Activated T-helper 17 cell treated with anti-CD3 and anti-CD28 coated beads, Interleukin-2, amount 50 U/mL, for 72 hours (primary cell): ENCODE results near the gene SUDS3. TPM values are rescaled to one million over a fixed set of nuclear protein-coding genes. Genes with fewer than 3 reads are reported as not detected.

Experiments
- ATAC-seq: fragments of 150-1000 bp; cut with Tn5 transposase; replicated peaks from 2 replicates; pipeline ENCODE4 v1.10.0; 2021; ENCODE audit warnings: mild to moderate bottlenecking, moderate library complexity
- H3K27ac Mint-ChIP-seq: one replicate; pipeline ENCODE4 v1.8.0; 2022; ENCODE audit warnings: mixed read lengths
- H3K27me3 Mint-ChIP-seq: one replicate; pipeline ENCODE4 v1.8.0; 2022; ENCODE audit warnings: mixed read lengths
- H3K36me3 Mint-ChIP-seq: one replicate; pipeline ENCODE4 v1.8.0; 2022; ENCODE audit warnings: low read depth, mild to moderate bottlenecking, mixed read lengths
- H3K4me1 Mint-ChIP-seq: one replicate; pipeline ENCODE4 v1.8.0; 2022; ENCODE audit warnings: mixed read lengths
- H3K4me3 Mint-ChIP-seq: one replicate; pipeline ENCODE4 v1.8.0; 2022; ENCODE audit warnings: mild to moderate bottlenecking, mixed read lengths
- H3K9me3 Mint-ChIP-seq: one replicate; pipeline ENCODE4 v1.8.0; 2022; ENCODE audit warnings: mixed read lengths
- total RNA-seq, 2 donors: library from RNA; stranded (reverse); gene quantifications; one replicate each; pipeline ENCODE4 v1.2.3, GENCODE V29; 2022

The SUDS3 gene
- total RNA-seq, 2 donors from 2014 or later, result 24.2 to 30.8 TPM

DNA sequence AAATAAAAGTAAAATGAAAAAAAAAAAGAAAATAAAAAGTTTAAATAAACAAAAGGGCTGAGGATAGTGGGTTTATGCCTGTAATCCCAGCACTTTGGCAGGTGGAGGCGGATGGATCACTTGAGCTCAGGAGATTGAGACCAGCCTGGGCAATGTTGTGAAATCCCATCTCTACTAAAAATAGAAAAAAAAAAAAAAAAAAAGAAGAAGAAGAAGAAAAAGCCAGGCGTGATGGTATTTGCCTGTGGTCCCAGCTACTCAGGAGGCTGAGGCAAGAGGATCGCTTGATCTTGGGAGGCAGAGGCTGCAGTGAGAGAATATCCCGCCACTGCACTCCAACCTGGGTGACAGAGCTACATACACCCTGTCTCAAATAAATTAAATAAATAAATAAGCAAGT is 7.5 kb upstream of the SUDS3 start:
- Mint-ChIP-seq H3K4me3 (no peak overlapping the region), H3K4me1 (peaks cover 9% of the 10 kb centered on the region), H3K36me3 (no peaks in the 10 kb centered on the region), H3K27ac (no peak overlapping the region), H3K27me3 (no peaks in the 10 kb centered on the region), H3K9me3 (no peaks in the 10 kb centered on the region)
- ATAC-seq, result no peak

DNA sequence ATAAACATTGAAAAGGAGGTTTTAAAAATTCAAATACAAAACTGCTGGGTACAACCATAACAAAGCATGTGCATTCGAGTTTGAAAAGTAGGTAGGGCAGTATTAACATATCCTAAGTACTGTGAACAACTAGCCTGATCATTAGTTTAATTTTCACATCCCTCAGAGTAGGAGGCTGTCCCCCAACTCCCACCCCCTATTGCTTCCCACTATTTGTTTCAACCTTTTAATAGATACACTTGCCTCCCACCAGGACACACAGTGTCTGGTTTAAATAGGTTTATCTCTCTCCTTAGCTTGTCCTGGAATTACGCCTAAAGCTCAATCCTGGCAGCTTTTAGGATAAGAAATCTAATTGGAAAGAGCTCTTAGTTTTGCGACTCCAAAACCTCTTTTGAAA is 5.8 kb upstream of the SUDS3 start:
- H3K9me3 Mint-ChIP-seq, result no peaks in the 10 kb centered on the region
- H3K27ac Mint-ChIP-seq, result peak overlapping the region; percentile 49
- ATAC-seq, result no peak
- peaks cover 10% of the 10 kb centered on the region for H3K4me1 Mint-ChIP-seq
- no peaks in the 10 kb centered on the region for H3K27me3 Mint-ChIP-seq
- H3K36me3 Mint-ChIP-seq, result no peaks in the 10 kb centered on the region
- peak overlapping the region; percentile 92 for H3K4me3 Mint-ChIP-seq

DNA sequence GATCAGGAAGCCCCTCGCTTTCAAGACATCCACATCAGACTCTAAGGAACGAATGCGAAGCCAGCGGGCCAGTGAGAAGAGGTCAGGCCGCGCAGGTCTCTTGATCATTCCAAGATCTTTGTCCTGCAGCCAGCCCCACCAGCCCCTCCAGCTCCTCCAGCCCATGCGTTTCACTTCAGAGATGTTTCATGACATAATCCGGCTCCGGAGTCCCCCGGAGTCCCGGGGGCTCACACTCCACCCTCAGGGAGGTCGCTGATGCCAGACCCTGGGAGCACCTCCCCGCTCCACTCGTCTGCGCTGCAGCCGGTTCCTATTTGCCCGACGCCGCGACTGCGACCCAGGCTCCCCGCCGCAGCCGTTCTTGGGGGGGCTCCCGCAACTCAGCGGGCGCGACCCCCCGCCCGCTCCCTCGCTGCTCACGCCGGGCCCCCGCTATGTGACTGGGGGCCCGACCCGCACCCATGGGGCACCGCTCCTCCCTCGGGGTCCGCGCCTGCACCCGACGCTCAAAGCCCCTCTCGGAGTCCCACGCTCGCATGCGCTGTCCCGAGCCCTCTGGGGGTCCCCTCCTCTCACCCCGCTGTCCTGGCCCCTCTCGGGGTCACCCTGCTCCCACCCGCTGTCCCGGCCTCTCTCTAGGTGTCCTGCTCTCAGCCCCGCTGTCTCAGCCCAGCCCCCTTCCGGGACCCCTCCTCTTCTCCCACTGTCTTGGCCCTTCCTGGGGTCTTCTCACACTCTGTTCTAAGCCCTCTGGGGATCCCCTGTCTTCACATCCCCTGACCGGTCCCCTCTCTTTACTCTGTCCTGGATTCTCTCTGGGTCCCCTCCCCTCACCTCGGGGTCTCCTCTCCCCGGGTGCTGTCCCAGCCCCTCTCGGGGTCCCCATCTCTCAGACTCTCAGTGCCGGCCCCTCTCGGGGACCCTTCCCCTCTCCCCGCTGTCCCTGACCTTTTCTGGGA is 4.8 kb upstream of the SUDS3 start:
- ATAC-seq, result no peak
- peaks cover 15% of the 10 kb centered on the region for H3K4me1 Mint-ChIP-seq
- peak overlapping the region; percentile 92 for H3K4me3 Mint-ChIP-seq
- H3K36me3 Mint-ChIP-seq, result no peaks in the 10 kb centered on the region
- no peaks in the 10 kb centered on the region for H3K27me3 Mint-ChIP-seq
- H3K27ac Mint-ChIP-seq, result peak overlapping the region; percentile 94
- no peaks in the 10 kb centered on the region for H3K9me3 Mint-ChIP-seq

DNA sequence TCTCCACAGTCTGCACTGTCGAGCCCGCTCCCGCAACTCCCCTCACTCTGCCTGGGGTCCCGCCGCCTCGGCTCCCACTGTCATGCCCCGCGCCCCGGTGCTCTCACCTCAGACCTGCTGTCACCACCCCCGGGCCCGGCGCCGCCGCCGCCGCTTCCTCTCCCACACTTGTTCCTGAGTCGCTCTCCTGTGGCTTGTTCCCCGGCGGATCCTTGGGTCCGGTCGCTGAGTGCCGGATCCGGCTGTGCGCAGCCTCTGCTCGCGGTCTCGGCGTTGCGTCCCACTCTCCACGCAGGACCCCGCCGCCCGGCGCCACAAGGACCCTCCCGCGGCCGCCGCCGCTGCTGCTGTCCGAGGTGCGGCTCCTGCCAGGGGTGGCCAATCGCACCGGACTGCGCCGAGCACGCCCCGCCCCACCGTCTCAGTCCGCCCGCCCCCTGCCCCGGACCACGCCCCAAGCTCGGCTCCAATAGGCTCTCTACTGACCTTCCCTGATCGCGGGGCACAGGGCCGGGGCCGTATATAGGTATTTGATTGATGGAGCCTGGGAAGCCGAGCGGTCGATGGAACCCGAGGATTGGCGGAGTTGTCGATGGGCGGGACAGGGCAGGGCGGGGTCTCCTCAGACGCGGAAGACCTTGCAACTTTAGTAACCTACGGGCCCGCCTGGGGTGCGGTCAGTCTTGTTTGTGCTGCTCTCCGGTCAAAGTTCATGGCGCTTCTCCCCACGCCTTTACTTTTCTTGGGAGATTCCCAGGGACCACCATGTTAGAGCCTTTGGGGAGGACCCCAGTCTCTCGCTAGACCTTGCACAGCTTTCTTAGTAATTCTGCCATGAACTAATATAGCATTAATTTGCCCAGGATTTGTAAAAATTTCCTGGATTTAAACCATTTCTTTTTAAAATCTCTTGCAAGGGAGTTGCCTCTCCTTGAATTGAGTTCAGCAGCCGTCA is 3.5 kb upstream of the SUDS3 start, which contains the start of gene TAOK3:
Gene TAOK3, minus strand, starts transcription at position 367 of the 955 bp plus-strand sequence. CDS start 117,340 bp downstream, outside the sequence.
- Mint-ChIP-seq H3K27ac (peak within 1 kb of the TSS; percentile 94), H3K9me3 (no peaks in the 10 kb centered on the region), H3K36me3 (peaks cover 7% of the 10 kb centered on the region), H3K4me1 (peaks cover 21% of the 10 kb centered on the region), H3K27me3 (no peaks in the 10 kb centered on the region), H3K4me3 (peak within 1 kb of the TSS; percentile 92)
- peak; percentile 91 for ATAC-seq

DNA sequence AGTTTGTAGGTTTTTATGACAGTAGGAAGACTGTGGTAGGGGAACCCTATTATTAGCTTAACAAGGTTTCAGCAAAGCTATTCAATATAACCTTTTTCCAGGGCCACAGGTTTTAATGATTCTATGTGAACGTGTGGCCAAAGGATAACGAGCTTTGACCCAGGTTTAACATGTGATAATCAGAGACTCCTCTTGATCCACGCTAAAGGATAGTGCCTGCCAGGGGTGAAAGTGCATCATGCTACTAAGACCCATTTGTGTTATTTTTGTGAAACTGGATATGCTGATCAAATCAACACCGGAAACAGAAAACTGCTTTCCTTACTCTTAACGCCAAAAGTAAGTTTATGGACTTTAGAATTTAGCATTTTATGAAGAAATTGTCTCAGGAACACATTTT is 2.7 kb upstream of the SUDS3 start:
- H3K9me3 Mint-ChIP-seq, result no peaks in the 10 kb centered on the region
- H3K27me3 Mint-ChIP-seq, result no peaks in the 10 kb centered on the region
- peaks cover 23% of the 10 kb centered on the region for H3K4me1 Mint-ChIP-seq
- H3K4me3 Mint-ChIP-seq, result peak overlapping the region; percentile 92
- peaks cover 11% of the 10 kb centered on the region for H3K36me3 Mint-ChIP-seq
- peak overlapping the region; percentile 94 for H3K27ac Mint-ChIP-seq
- no peak for ATAC-seq

DNA sequence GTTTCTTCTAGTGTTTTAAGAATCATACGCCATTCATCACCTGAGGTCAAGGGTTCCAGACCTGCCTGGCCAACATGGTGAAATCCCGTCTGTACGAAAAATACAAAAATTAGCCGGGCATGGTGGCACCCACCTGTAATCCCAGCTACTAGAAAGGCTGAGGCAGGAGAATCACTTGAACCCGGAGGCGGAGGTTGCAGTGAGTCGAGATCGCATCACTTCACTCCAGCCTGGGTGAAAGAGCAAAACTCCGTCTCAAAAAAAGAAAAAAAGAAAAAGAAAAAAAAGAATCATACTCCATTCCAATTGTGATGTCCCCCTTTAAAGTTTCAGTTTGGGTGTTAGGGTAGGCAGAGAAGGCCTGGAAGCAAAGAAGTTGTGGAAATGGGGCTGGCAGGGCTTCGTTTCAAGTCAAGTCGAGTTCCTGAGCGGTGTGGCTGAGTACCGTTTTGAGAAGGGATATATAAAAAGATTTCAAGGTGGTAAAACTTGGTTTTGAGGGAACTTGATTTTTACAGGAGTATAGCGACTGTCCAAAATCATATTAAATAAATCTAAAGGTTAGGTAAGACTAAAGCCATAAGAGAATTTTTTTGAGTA is 2.1 kb upstream of the SUDS3 start:
- ATAC-seq, result no peak
- no peaks in the 10 kb centered on the region for H3K9me3 Mint-ChIP-seq

DNA sequence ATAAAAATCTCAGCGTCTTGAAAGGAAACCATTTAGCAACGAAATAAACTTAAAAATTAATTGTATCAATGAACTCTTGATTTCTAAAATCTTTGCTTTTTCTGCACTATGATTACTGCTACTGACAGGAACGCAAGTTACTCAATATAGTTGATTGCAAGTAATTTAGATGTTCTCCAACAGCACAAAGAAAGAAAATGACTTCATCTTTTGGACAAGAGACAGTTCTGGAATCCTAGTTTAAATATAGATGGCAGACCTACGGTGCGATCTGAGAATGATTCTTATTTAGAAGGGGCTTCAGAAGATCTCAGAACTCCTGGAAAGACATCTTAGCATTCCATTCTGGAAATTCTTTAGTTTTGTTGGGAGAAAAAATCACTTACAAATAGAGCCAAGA is 1.4 kb upstream of the SUDS3 start:
- H3K27me3 Mint-ChIP-seq, result no peaks in the 10 kb centered on the region
- peak overlapping the region; percentile 92 for H3K4me3 Mint-ChIP-seq
- peak overlapping the region; percentile 99 for H3K27ac Mint-ChIP-seq
- peaks cover 19% of the 10 kb centered on the region for H3K36me3 Mint-ChIP-seq
- H3K4me1 Mint-ChIP-seq, result peaks cover 23% of the 10 kb centered on the region
- no peak for ATAC-seq
- no peaks in the 10 kb centered on the region for H3K9me3 Mint-ChIP-seq

More for the DNA sequence above, 2.1 kb upstream of the SUDS3 start:
- no peaks in the 10 kb centered on the region for H3K27me3 Mint-ChIP-seq
- peaks cover 23% of the 10 kb centered on the region for H3K4me1 Mint-ChIP-seq
- H3K4me3 Mint-ChIP-seq, result peak overlapping the region; percentile 92
- H3K27ac Mint-ChIP-seq, result no peak overlapping the region
- peaks cover 12% of the 10 kb centered on the region for H3K36me3 Mint-ChIP-seq

DNA sequence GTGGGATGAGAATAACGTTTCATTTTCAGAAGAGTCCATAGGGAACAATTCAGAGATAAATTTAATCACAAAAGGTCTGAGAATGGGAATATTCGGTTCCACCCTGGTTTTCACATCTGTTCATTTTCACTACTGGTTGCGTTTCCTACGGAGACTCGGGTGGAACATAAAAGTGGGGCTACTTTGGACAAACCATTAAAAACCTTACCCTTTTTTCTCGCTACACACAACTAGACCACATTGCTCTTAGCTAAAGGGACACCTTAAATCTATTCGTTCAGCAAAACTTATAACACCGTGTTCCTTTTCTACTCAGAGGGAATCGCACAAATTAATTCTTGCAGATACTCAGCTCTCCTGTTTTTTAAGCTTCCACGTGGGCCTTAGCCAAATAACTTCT is 1.0 kb upstream of the SUDS3 start:
- Mint-ChIP-seq H3K27me3 (no peaks in the 10 kb centered on the region), H3K4me1 (peaks cover 23% of the 10 kb centered on the region), H3K9me3 (no peaks in the 10 kb centered on the region), H3K4me3 (peak overlapping the region; percentile 92), H3K36me3 (peaks cover 23% of the 10 kb centered on the region), H3K27ac (peak overlapping the region; percentile 99)
- no peak for ATAC-seq

DNA sequence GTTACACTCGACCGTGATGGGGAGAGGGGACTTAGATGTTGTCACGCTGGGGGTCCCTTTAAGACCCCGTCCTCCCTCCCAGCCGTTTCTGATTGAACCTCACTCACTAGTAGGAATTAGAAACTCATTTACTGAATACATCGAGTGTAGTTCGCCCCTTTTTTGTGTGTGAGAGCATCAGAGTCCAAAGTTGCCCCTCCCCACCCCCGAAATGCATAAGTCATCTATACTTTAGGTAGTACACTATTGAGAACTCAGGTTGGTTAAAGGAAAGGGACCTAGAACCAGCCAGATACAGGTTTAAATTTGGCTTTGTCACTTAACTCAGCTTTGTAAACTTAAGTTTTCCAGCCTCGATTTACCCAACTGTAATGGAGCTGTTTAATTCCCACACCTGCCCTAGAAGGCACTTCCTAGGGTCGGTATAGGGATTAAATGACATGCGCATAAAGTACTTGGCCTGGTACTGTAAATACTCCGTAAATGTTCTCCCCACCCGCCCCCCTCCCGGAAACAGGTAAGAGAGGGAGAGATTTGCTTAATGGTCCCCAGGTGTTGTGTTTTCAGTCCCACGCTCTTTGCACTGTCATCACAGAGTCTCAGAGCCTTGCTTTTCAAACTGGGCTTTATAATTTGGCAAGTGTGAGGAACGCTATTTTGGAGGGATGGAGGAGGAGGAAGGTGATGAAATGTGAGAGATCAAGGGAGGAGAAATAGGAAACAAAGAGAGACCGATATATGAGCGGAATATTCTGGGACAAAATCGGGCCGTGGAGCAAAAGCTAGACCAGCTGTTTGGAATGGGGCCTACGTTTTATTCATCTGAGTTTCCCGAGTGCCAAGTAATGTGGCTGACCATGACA is 897 bp downstream of the SUDS3 start:
- peak overlapping the region; percentile 92 for H3K4me3 Mint-ChIP-seq
- H3K27me3 Mint-ChIP-seq, result no peaks in the 10 kb centered on the region
- H3K9me3 Mint-ChIP-seq, result no peaks in the 10 kb centered on the region
- no peak for ATAC-seq
- peaks cover 18% of the 10 kb centered on the region for H3K4me1 Mint-ChIP-seq
- H3K36me3 Mint-ChIP-seq, result peaks cover 42% of the 10 kb centered on the region
- H3K27ac Mint-ChIP-seq, result peak overlapping the region; percentile 95

DNA sequence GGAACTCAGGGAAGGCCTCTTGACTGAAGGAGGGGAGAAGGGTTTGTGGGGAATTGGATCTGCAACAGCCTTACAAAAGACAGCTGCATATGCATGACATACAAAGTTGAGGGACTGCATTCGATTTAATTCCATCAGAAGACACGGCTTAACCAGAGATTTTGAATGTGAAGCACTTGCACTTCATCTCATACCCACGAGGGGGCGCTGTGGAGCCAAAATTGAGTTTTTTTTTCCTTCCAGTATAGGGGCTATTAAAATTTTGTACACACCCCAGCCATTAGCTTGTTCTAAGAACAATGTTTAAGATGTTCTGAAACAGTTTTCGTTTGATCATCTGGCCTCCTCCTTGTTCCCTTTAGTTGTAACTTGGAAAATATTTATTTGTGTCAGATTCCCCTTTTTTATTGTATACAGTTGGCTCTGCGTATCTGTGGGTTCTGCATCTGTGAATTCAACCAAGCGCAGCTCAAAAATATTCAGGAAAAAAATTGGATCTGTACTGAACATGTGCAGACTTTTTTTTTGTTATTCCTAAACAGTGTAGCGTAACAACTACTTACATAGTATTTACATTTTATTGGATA is 1.6 kb downstream of the SUDS3 start:
- Mint-ChIP-seq H3K4me3 (peak overlapping the region; percentile 92), H3K4me1 (peaks cover 18% of the 10 kb centered on the region), H3K9me3 (no peaks in the 10 kb centered on the region), H3K27me3 (no peaks in the 10 kb centered on the region), H3K27ac (peak overlapping the region; percentile 95), H3K36me3 (peaks cover 50% of the 10 kb centered on the region)
- no peak for ATAC-seq

DNA sequence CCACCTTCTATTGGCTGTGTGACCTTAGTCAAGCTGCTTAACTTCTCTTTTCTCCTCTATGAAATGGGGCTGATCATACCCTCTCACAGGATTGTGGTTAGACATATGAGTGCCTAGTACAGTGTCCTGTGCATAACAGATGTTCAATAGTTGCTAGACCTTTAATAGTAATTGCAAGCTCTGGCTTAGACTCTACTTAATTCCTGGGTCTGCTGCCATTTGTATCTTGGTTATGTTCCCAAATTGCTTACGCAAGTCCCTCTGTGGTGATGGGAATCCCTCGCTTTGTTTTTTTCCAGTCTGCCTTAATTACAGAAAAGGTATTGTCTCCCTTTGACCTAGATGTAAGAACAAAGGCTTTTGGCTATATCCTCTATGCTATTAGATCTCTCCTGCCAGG is 15.1 kb downstream of the SUDS3 start:
- H3K4me3 Mint-ChIP-seq, result no peak overlapping the region
- no peaks in the 10 kb centered on the region for H3K4me1 Mint-ChIP-seq
- H3K36me3 Mint-ChIP-seq, result peaks cover 99% of the 10 kb centered on the region
- no peak overlapping the region for H3K27ac Mint-ChIP-seq
- no peak for ATAC-seq
- no peaks in the 10 kb centered on the region for H3K27me3 Mint-ChIP-seq
- no peaks in the 10 kb centered on the region for H3K9me3 Mint-ChIP-seq

DNA sequence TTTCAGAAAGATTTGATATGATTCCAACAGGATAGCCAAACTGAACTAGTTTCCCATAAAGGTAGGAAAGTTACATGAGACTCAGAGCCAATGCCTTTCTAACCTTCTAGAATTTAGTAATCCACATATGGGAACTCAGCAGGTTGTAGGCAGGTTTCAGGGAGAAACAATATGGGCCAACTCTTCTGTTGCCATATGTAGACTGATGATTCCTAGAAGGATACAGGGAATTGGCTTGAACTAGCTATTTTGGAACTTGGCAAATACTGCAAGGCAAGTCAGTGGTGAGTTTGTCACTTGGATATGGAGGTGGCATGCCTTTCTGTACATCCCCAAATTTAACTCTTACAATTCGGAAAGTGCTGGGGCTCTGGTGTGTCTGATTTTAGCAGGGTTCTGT is 15.5 kb downstream of the SUDS3 start:
- H3K4me3 Mint-ChIP-seq, result no peak overlapping the region
- peaks cover 99% of the 10 kb centered on the region for H3K36me3 Mint-ChIP-seq
- no peak overlapping the region for H3K27ac Mint-ChIP-seq
- no peaks in the 10 kb centered on the region for H3K27me3 Mint-ChIP-seq
- H3K4me1 Mint-ChIP-seq, result no peaks in the 10 kb centered on the region
- ATAC-seq, result no peak
- H3K9me3 Mint-ChIP-seq, result no peaks in the 10 kb centered on the region
